Type B pancreatic cell (in vitro differentiated cells): ENCODE measurements around the gene LILRB2. TPM values are rescaled to one million over a fixed set of nuclear protein-coding genes. Genes with fewer than 3 reads are reported as not detected.

Source experiments
- DNase-seq: peaks from one replicate; pipeline ENCODE4 v3.0.0; 2021; ENCODE audit warnings: mixed read lengths; ENCODE audit not compliant: unreplicated experiment; ENCODE audit errors: extremely low spot score
- H3K27ac Mint-ChIP-seq: 2 replicates; pipeline ENCODE4 v1.8.0; 2021; ENCODE audit warnings: mild to moderate bottlenecking, mixed read lengths
- H3K27me3 Mint-ChIP-seq: 2 replicates; pipeline ENCODE4 v1.8.0; 2021; ENCODE audit warnings: mixed read lengths
- H3K36me3 Mint-ChIP-seq: 2 replicates; pipeline ENCODE4 v1.8.0; 2021; ENCODE audit warnings: mixed read lengths
- H3K4me1 Mint-ChIP-seq: one replicate; pipeline ENCODE4 v1.8.0; 2021; ENCODE audit warnings: mixed read lengths; ENCODE audit not compliant: unreplicated experiment
- H3K4me3 Mint-ChIP-seq: 2 replicates; pipeline ENCODE4 v1.8.0; 2021; ENCODE audit warnings: mild to moderate bottlenecking, mixed read lengths
- H3K9me3 Mint-ChIP-seq: 2 replicates; pipeline ENCODE4 v1.8.0; 2021; ENCODE audit warnings: mixed read lengths
- total RNA-seq: library from RNA; stranded (reverse); gene quantifications from 2 replicates; pipeline ENCODE4 v1.2.1, GENCODE V29; 2021; ENCODE audit warnings: low replicate concordance
- TF ChIP-seq, protein P1 (sequence below): fragments of 200-600 bp; sonication (generic); conservative IDR thresholded peaks from 2 replicates; pipeline ENCODE4 v1.5.0; 2021; ENCODE audit warnings: antibody characterized with exemption, mild to moderate bottlenecking

The LILRB2 gene
- total RNA-seq, 1 donor from 2014 or later, result not detected

GRCh38 chr19:54255105-54255775 lies 25.7 kb downstream of the LILRB2 start:
- H3K4me3 Mint-ChIP-seq, result no peak overlapping the region
- H3K27me3 Mint-ChIP-seq, result peaks cover 17% of the 10 kb centered on the region
- no peaks in the 10 kb centered on the region for H3K36me3 Mint-ChIP-seq
- H3K9me3 Mint-ChIP-seq, result no peaks in the 10 kb centered on the region
- H3K27ac Mint-ChIP-seq, result no peak overlapping the region
- TF ChIP-seq, protein P1, sequence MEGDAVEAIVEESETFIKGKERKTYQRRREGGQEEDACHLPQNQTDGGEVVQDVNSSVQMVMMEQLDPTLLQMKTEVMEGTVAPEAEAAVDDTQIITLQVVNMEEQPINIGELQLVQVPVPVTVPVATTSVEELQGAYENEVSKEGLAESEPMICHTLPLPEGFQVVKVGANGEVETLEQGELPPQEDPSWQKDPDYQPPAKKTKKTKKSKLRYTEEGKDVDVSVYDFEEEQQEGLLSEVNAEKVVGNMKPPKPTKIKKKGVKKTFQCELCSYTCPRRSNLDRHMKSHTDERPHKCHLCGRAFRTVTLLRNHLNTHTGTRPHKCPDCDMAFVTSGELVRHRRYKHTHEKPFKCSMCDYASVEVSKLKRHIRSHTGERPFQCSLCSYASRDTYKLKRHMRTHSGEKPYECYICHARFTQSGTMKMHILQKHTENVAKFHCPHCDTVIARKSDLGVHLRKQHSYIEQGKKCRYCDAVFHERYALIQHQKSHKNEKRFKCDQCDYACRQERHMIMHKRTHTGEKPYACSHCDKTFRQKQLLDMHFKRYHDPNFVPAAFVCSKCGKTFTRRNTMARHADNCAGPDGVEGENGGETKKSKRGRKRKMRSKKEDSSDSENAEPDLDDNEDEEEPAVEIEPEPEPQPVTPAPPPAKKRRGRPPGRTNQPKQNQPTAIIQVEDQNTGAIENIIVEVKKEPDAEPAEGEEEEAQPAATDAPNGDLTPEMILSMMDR, result no peak
- no peaks in the 10 kb centered on the region for H3K4me1 Mint-ChIP-seq
- no peak for DNase-seq

DNA sequence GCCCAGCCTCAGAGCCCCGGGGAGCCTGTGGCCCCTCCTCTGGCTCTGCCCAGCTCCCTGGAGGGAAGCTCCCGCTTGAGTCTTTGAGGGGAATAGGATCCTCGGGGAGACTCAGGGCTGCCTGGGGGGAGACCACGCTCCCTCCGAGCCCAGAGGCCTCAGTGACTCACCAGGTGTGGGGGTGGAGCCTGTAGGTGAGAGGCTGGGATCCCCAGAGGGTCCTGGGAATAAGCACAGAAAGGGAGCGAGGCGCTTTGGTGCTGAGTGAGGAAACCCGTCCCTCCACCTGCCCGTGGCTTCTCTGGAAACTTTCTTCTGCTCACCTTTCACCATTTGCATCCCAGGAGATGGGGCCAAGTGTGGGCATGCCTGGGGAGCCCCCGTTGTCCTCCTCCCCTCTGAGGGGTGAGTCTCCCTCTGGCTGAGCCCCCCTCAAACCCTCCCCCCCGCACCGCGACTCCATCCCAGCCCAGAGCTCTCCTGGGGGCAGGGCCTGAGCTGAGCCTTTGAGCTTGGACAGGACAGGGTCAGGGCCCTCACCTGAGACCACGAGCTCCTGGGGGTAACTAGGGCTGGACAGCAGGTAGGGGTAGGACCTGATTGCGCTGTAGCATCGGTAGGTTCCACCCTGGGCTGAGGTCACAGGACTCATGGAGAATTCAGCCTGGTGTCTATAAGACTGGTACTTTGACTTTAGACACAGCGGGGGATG lies 26.6 kb downstream of the LILRB2 start:
- no peak for DNase-seq
- H3K36me3 Mint-ChIP-seq, result no peaks in the 10 kb centered on the region
- TF ChIP-seq, protein P1, result no peak
- H3K27ac Mint-ChIP-seq, result no peak overlapping the region
- H3K27me3 Mint-ChIP-seq, result peaks cover 20% of the 10 kb centered on the region
- no peak overlapping the region for H3K4me3 Mint-ChIP-seq
- no peaks in the 10 kb centered on the region for H3K9me3 Mint-ChIP-seq
- no peaks in the 10 kb centered on the region for H3K4me1 Mint-ChIP-seq

GRCh38 chr19:54253331-54254194 lies 27.3 kb downstream of the LILRB2 start:
- TF ChIP-seq, protein P1, result no peak
- Mint-ChIP-seq H3K9me3 (no peaks in the 10 kb centered on the region), H3K36me3 (no peaks in the 10 kb centered on the region), H3K4me3 (no peak overlapping the region), H3K27ac (no peak overlapping the region), H3K27me3 (peaks cover 21% of the 10 kb centered on the region), H3K4me1 (no peaks in the 10 kb centered on the region)
- no peak for DNase-seq

DNA sequence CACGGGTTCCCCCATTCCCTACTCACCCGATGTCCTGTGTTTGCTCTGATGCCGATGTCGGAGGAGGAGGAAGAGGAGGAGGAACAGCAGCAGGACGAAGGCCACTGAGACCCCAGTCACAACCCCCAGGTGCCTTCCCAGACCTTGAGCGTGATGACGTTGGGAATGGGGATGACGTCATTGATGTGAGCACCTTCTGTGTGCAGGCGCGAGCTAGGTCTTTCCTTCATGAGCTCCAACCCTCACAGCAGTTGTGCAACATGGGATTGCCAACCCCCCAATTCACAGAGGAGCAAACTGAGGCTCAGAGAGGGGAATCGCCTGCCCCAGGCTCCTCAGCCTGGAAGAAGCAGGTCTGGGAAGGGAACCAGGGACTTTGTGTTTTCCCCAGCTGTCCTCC lies 28.1 kb downstream of the LILRB2 start:
- Mint-ChIP-seq H3K27ac (no peak overlapping the region), H3K9me3 (no peaks in the 10 kb centered on the region), H3K36me3 (no peaks in the 10 kb centered on the region), H3K4me3 (no peak overlapping the region), H3K4me1 (no peaks in the 10 kb centered on the region), H3K27me3 (peaks cover 23% of the 10 kb centered on the region)
- TF ChIP-seq, protein P1, result no peak
- DNase-seq, result no peak

GRCh38 chr19:54252243-54252642 lies 28.7 kb downstream of the LILRB2 start:
- Mint-ChIP-seq H3K27ac (no peak overlapping the region), H3K9me3 (no peaks in the 10 kb centered on the region), H3K36me3 (no peaks in the 10 kb centered on the region), H3K4me1 (no peaks in the 10 kb centered on the region), H3K27me3 (peaks cover 18% of the 10 kb centered on the region), H3K4me3 (no peak overlapping the region)
- TF ChIP-seq, protein P1, result no peak
- DNase-seq, result no peak
